ENCODE results near the gene ANLN.

DNA sequence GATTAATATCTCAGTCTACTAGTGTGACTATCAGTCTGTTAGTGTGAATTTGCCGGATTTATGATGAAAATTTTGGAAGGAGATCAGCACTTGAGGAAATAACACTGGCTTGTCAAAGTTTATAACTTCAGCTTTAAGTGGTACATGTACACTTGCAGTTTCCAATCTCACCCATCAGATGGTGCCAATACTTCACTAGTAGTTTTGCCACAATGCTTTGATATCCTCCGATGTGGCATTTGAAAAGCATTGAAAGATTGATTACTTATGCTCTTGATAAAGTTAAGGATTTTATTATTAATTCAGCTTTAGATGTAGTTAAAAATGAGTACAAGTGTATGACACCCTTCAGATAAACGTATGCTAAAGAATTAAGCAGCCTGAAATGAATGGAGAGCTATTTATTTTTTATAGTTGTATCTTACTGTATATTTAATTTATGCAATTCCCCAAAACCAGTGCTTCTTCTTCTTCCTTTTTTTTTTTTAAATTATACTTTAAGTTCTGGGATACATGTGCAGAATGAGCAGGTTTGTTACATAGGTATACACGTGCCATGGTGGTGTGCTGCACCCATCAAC, 98.2 kb downstream of the ANLN start:
- TF ChIP-seq CTCF (IDR thresholded peaks at IDR 0.05) (peak; percentile 50 to 96 (median 79)), POLR2A (IDR thresholded peaks at IDR 0.05) (no peak)

All from Peyer's patch (tissue), 4 donors.